GM18519 (cell line): ENCODE data around the gene RAB20.

ENCODE experiments used
- ATAC-seq: cut with Tn5 transposase; IDR thresholded peaks from one replicate; pipeline ENCODE4 v1.9.1; 2021; ENCODE audit warnings: mild to moderate bottlenecking, moderate library complexity; ENCODE audit not compliant: unreplicated experiment, low FRiP score

Gene RAB20

GRCh38 chr13:110474713-110475112, 86.8 kb downstream of the RAB20 start:
- ATAC-seq: no peak
